IMR-90 (cell line): Measurements from ENCODE around the gene DCHS2. TPM values are rescaled to one million over a fixed set of nuclear protein-coding genes. Genes with fewer than 3 reads are reported as not detected.

Experiments used
- ATAC-seq: fragments of 200-7000 bp; cut with Tn5 transposase; 2 replicates; pipeline ENCODE4 v1.9.1; 2020; ENCODE audit warnings: low read depth, mild to moderate bottlenecking, moderate library complexity
- BruUV-seq: library from RNA; stranded (reverse); fragments of 400-500 nt; replicated peaks from 2 replicates; lab custom pipeline; 2021; lab: Mats Ljungman, UMichigan
- CTCF ChIA-PET: fragments of 300-600 bp; formaldehyde crosslinking; extraction: SDS; loops from one replicate; lab custom pipeline; 2021; ENCODE audit warnings: antibody characterized with exemption; lab: Yijun Ruan, JAX
- POLR2A ChIA-PET: fragments of 300-600 bp; sonication (Branson Sonifier 250); formaldehyde crosslinking; loops from one replicate; lab custom pipeline; 2022; ENCODE audit warnings: antibody characterized with exemption; ENCODE audit not compliant: unreplicated experiment; lab: Charles Lee
- DNase-seq: peaks from one replicate; pipeline ENCODE4 v3.0.0; 2013
- H2AFZ ChIP-seq: replicated peaks from 2 replicates; pipeline ENCODE3; 2013; ENCODE audit warnings: low read length, mild to moderate bottlenecking; ENCODE audit not compliant: poor library complexity
- H2AK5ac ChIP-seq: 2 replicates; pipeline ENCODE4 v1.6.1; 2013; ENCODE audit warnings: low read depth, low read length, inconsistent platforms
- H2AK9ac ChIP-seq: replicated peaks from 2 replicates; pipeline ENCODE3; 2013; ENCODE audit warnings: mild to moderate bottlenecking, low read depth, low read length, moderate library complexity; ENCODE audit not compliant: poor library complexity
- H2BK120ac ChIP-seq: 2 replicates; pipeline ENCODE4 v1.6.1; 2013; ENCODE audit warnings: low read depth, low read length, inconsistent platforms
- H2BK15ac ChIP-seq: 3 replicates; pipeline ENCODE4 v1.6.1; 2013; ENCODE audit warnings: low read depth, low read length, inconsistent platforms
- H2BK20ac ChIP-seq: 2 replicates; pipeline ENCODE4 v1.6.1; 2013; ENCODE audit warnings: low read depth, mild to moderate bottlenecking, inconsistent platforms, low read length, moderate library complexity
- H2BK5ac ChIP-seq: 2 replicates; pipeline ENCODE4 v1.6.1; 2013; ENCODE audit warnings: mild to moderate bottlenecking, low read depth, low read length, inconsistent platforms; ENCODE audit not compliant: poor library complexity, severe bottlenecking
- H3K14ac ChIP-seq: replicated peaks from 2 replicates; pipeline ENCODE4 v1.6.1; 2013; ENCODE audit warnings: low read depth, low read length, inconsistent platforms
- H3K18ac ChIP-seq: 2 replicates; pipeline ENCODE4 v1.6.1; 2013; ENCODE audit warnings: low read depth, low read length, control low read depth
- H3K23ac ChIP-seq: 2 replicates; pipeline ENCODE4 v1.6.1; 2013; ENCODE audit warnings: low read depth, low read length, inconsistent platforms
- H3K27ac ChIP-seq: 2 replicates; pipeline ENCODE4 v1.5.1; 2013; ENCODE audit warnings: mild to moderate bottlenecking, control low read depth, low read length; ENCODE audit not compliant: insufficient read depth
- H3K27me3 ChIP-seq: 2 replicates; pipeline ENCODE4 v1.6.1; 2013; ENCODE audit warnings: low read length; ENCODE audit not compliant: control insufficient read depth, insufficient read depth
- H3K36me3 ChIP-seq: 2 replicates; pipeline ENCODE4 v1.6.1; 2013; ENCODE audit warnings: low read length, mixed read lengths; ENCODE audit not compliant: control insufficient read depth, insufficient read depth
- H3K4ac ChIP-seq: 2 replicates; pipeline ENCODE4 v1.6.1; 2013; ENCODE audit warnings: low read depth, low read length, inconsistent platforms
- H3K4me1 ChIP-seq: 2 replicates; pipeline ENCODE4 v1.6.1; 2013; ENCODE audit warnings: low read length, mixed read lengths; ENCODE audit not compliant: control insufficient read depth, insufficient read depth
- H3K4me2 ChIP-seq: 2 replicates; pipeline ENCODE4 v1.6.1; 2013; ENCODE audit warnings: low read depth, mild to moderate bottlenecking, control low read depth, low read length, moderate library complexity
- H3K4me3 ChIP-seq: 2 replicates; pipeline ENCODE4 v1.5.1; 2013; ENCODE audit warnings: low read depth, mild to moderate bottlenecking, control low read depth, low read length, moderate library complexity; ENCODE audit not compliant: insufficient read depth
- H3K56ac ChIP-seq: 2 replicates; pipeline ENCODE4 v1.6.1; 2013; ENCODE audit warnings: low read length, inconsistent platforms; ENCODE audit not compliant: insufficient read depth; ENCODE audit errors: extremely low read depth
- H3K79me1 ChIP-seq, 2 experiments: 2 replicates each; pipeline ENCODE4 v1.6.1; 2013; ENCODE audit warnings: low read length in 2 of 2, inconsistent platforms in 1 of 2, low read depth in 1 of 2
- H3K9ac ChIP-seq: 2 replicates; pipeline ENCODE4 v1.6.1; 2013; ENCODE audit warnings: low read depth, low read length, control low read depth
- H3K9me1 ChIP-seq: 2 replicates; pipeline ENCODE4 v1.6.1; 2013; ENCODE audit warnings: low read length, inconsistent platforms; ENCODE audit not compliant: insufficient read depth
- H3K9me3 ChIP-seq: 2 replicates; pipeline ENCODE4 v1.6.1; 2013; ENCODE audit warnings: low read length; ENCODE audit not compliant: control insufficient read depth, insufficient read depth
- H4K20me1 ChIP-seq: 2 replicates; pipeline ENCODE4 v1.6.1; 2013; ENCODE audit warnings: low read length, inconsistent platforms; ENCODE audit not compliant: insufficient read depth
- H4K5ac ChIP-seq: 2 replicates; pipeline ENCODE4 v1.6.1; 2013; ENCODE audit warnings: mild to moderate bottlenecking, low read depth, low read length, control low read depth
- H4K8ac ChIP-seq, 2 experiments: 2 replicates each; pipeline ENCODE4 v1.6.1; 2013; ENCODE audit warnings: low read depth in 2 of 2, low read length in 2 of 2, control low read depth in 1 of 2, inconsistent platforms in 1 of 2
- H4K91ac ChIP-seq: 2 replicates; pipeline ENCODE4 v1.6.1; 2013; ENCODE audit warnings: low read depth, low read length, inconsistent platforms; ENCODE audit not compliant: insufficient read depth
- BHLHE40 ChIP-seq: fragments of 150-350 bp; IDR thresholded peaks from 2 replicates; pipeline ENCODE4 v1.6.1; 2016; ENCODE audit warnings: mild to moderate bottlenecking, low read depth, low read length
- CEBPB ChIP-seq: IDR thresholded peaks from 2 replicates; pipeline ENCODE4 v1.6.1; 2012; ENCODE audit warnings: low read depth, low read length, improper control_type of control experiment
- CHD1 ChIP-seq: IDR thresholded peaks from 2 replicates; pipeline ENCODE4 v1.6.1; 2012; ENCODE audit warnings: low read depth, low read length, improper control_type of control experiment
- CTCF ChIP-seq: conservative IDR thresholded peaks from 2 replicates; pipeline ENCODE4 v1.5.1; 2012; ENCODE audit warnings: mild to moderate bottlenecking, low read depth, low read length, improper control_type of control experiment
- ELK1 ChIP-seq: fragments of 150-350 bp; IDR thresholded peaks from 2 replicates; pipeline ENCODE4 v1.6.1; 2016; ENCODE audit warnings: low read depth, mild to moderate bottlenecking, low read length, moderate library complexity, borderline replicate concordance
- FOS ChIP-seq: fragments of 150-350 bp; IDR thresholded peaks from 2 replicates; pipeline ENCODE4 v1.6.1; 2016; ENCODE audit warnings: low read depth, low read length
- MAFK ChIP-seq: IDR thresholded peaks from 2 replicates; pipeline ENCODE4 v1.6.1; 2012; ENCODE audit warnings: low read depth, low read length, improper control_type of control experiment
- MAZ ChIP-seq: IDR thresholded peaks from 2 replicates; pipeline ENCODE4 v1.6.1; 2012; ENCODE audit warnings: low read depth, mild to moderate bottlenecking, low read length, improper control_type of control experiment, moderate library complexity, borderline replicate concordance
- MXI1 ChIP-seq: IDR thresholded peaks from 2 replicates; pipeline ENCODE4 v1.6.1; 2012; ENCODE audit warnings: low read depth, mild to moderate bottlenecking, low read length, moderate library complexity, borderline replicate concordance
- NFE2L2 ChIP-seq: fragments of 150-350 bp; IDR thresholded peaks from 2 replicates; pipeline ENCODE4 v1.6.1; 2016; ENCODE audit warnings: low read depth, mild to moderate bottlenecking, low read length
- POLR2A ChIP-seq: IDR thresholded peaks from 2 replicates; pipeline ENCODE4 v1.6.1; 2012; ENCODE audit warnings: mild to moderate bottlenecking, low read depth, low read length
- RAD21 ChIP-seq: IDR thresholded peaks from 2 replicates; pipeline ENCODE4 v1.6.1; 2012; ENCODE audit warnings: low read length, improper control_type of control experiment
- RCOR1 ChIP-seq: IDR thresholded peaks from 2 replicates; pipeline ENCODE4 v1.6.1; 2012; ENCODE audit warnings: mild to moderate bottlenecking, low read length, improper control_type of control experiment; ENCODE audit not compliant: insufficient replicate concordance
- RFX5 ChIP-seq: IDR thresholded peaks from 2 replicates; pipeline ENCODE4 v1.8.0; 2012; ENCODE audit warnings: low read depth, mild to moderate bottlenecking, low read length, moderate library complexity
- SMC3 ChIP-seq: fragments of 150-350 bp; IDR thresholded peaks from 2 replicates; pipeline ENCODE4 v1.6.1; 2016; ENCODE audit warnings: low read depth, mild to moderate bottlenecking, antibody characterized with exemption, low read length, moderate library complexity
- USF2 ChIP-seq: fragments of 150-350 bp; IDR thresholded peaks from 2 replicates; pipeline ENCODE4 v1.6.1; 2017; ENCODE audit warnings: mild to moderate bottlenecking, antibody characterized with exemption, low read length, low read depth
- WGBS, 2 experiments: methylation state at CpG; one replicate each; pipeline versions ENCODE4 v1.1.5 to v1.1.7; 2013; ENCODE audit warnings: missing lambda C conversion rate in 2 of 2; ENCODE audit not compliant: insufficient read length in 1 of 2; ENCODE audit errors: extremely low coverage in 2 of 2; 5-methylcytosine and 5-hydroxymethylcytosine counted together
- dilution Hi-C: fragments of 300-500 bp; cut with HindIII; formaldehyde crosslinking; loops from one replicate; pipeline ENCODE4 v1.14.3; 2018; ENCODE audit warnings: low sequenced_read_pairs; ENCODE audit not compliant: unreplicated experiment
- in situ Hi-C: fragments of 300-500 bp; cut with MboI; formaldehyde crosslinking; loops from 3 replicates; pipeline ENCODE4 v1.14.3; 2019; ENCODE audit warnings: low sequenced_read_pairs, inconsistent platforms, mixed read lengths
- intact Hi-C: fragments of 100-400 bp; cut with micrococcal nuclease; formaldehyde crosslinking; loops from 2 replicates; pipeline ENCODE4 v1.10.0; 2022
- polyA plus RNA-seq, 3 experiments: library from polyadenylated mRNA; depleted of rRNA; stranded (reverse); fragments of >200 nt; gene quantifications; 2 replicates each; pipeline ENCODE4 v1.2.3, GENCODE V29; 2012; ENCODE audit warnings: low replicate concordance in 1 of 3
- total RNA-seq: library from RNA; depleted of rRNA; stranded (reverse); fragments of >200 nt; gene quantifications from 2 replicates; pipeline ENCODE4 v1.2.3, GENCODE V29; 2012

The DCHS2 gene
- total and polyA plus RNA-seq, 2 of the 4 experiments (the other 2 are of a cell fraction) = not detected

- dilution Hi-C loops = no loop called here
- Histone ChIP-seq H2AK9ac (no peak overlapping the region), H3K18ac (no peak overlapping the region), H2BK15ac (no peak overlapping the region), H2BK5ac (no peak overlapping the region), H3K56ac (no peak overlapping the region), H3K27me3 (no peaks in the 10 kb centered on the region; the same call in 1 of the 2 replicates), H3K23ac (no peak overlapping the region), H4K5ac (no peak overlapping the region), H3K9ac (no peak overlapping the region), H3K4me3 (no peak overlapping the region), H3K4me2 (no peak overlapping the region), H2AFZ (no peak overlapping the region), H3K36me3 (no peaks in the 10 kb centered on the region), H3K9me3 (no peaks in the 10 kb centered on the region), H4K91ac (no peak overlapping the region), H2BK120ac (no peak overlapping the region), H3K9me1 (no peaks in the 10 kb centered on the region), H4K8ac (no peak overlapping the region), H3K4ac (no peak overlapping the region), H3K79me1 (no peaks in the 10 kb centered on the region), H3K4me1 (no peaks in the 10 kb centered on the region), H3K14ac (no peak overlapping the region), H3K27ac (no peak overlapping the region), H2BK20ac (no peak overlapping the region), H4K20me1 (no peaks in the 10 kb centered on the region), H2AK5ac (no peak overlapping the region)
- in situ Hi-C loops = no loop called here
- intact Hi-C loops = no loop called here
- ATAC-seq (no peak), DNase-seq (no peak)
- TF ChIP-seq MAFK (no peak), POLR2A (no peak), MXI1 (no peak), USF2 (no peak), CEBPB (no peak), NFE2L2 (no peak), FOS (no peak), MAZ (no peak), RFX5 (no peak), SMC3 (no peak), CHD1 (no peak), RAD21 (no peak), ELK1 (no peak), CTCF (no peak), BHLHE40 (no peak), RCOR1 (no peak)
- POLR2A ChIA-PET = no interaction called here
- no TSS peak for BruUV-seq
- CTCF ChIA-PET = no interaction called here
- 67% methylated on average over 4 of the region's 6 CpGs; no CpG with 5 or more reads in 1 of the 2 experiments for WGBS, 2 experiments
Measured at GRCh38 chr4:154427149-154427548, 64.5 kb downstream of the DCHS2 start.
